Esophagus mucosa (tissue), 1 donor: ENCODE results near the gene ARHGEF26. TPM values are rescaled to one million over a fixed set of nuclear protein-coding genes. Genes with fewer than 3 reads are reported as not detected.
A peak's percentile ranks its signal among the peaks of the same experiment; 100 is the strongest.

Source experiments
- ATAC-seq: fragments of 200-7000 bp; cut with Tn5 transposase; one replicate; pipeline ENCODE4 v1.9.1; 2020
- total RNA-seq: library from RNA; stranded (reverse); gene quantifications from one replicate; pipeline ENCODE4 v1.2.4, GENCODE V29; 2023
- donor health status: DM: yes; HTN: yes; CAD: no.

Gene ARHGEF26
- total RNA-seq, 1 donor from 2014 or later: 4.7 TPM

DNA sequence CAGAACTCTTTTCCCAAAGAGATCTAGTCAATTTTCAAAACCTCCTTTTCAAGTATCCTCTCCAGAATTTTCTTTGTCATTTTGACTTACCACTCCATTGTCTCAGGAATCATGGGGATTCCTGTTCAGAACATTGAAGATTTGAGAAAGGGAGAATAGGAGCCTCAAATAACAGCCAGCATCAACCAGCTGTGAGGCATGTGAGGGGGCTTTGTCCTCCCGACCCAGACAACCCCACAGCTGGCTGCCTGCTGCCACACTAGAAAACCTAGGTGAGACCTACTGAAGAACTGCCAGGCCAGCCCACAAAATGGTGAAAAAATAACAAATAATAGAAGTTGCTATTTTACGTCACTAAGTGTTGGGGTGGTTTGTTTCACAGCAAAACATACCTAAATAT is 5.9 kb upstream of the ARHGEF26 start:
- no peak for ATAC-seq

DNA sequence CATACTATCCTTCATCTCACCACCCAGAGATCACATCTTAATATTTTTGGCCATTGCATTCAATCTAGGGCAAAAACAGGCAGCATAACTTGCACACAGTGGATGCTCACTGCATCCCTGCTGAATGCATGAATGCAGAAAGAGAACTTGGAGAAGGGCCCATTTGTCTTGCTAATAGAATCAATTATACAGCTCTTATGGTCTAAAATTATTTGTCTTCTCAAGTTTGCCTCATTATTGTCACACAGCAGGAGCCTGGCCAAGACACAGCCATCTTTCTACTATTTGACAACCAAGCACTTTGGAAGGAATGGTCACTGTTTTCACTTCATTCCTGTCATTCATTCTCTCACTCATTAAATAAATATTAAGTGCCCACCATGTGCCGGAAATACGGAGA is 1.2 kb upstream of the ARHGEF26 start:
- ATAC-seq: no peak

DNA sequence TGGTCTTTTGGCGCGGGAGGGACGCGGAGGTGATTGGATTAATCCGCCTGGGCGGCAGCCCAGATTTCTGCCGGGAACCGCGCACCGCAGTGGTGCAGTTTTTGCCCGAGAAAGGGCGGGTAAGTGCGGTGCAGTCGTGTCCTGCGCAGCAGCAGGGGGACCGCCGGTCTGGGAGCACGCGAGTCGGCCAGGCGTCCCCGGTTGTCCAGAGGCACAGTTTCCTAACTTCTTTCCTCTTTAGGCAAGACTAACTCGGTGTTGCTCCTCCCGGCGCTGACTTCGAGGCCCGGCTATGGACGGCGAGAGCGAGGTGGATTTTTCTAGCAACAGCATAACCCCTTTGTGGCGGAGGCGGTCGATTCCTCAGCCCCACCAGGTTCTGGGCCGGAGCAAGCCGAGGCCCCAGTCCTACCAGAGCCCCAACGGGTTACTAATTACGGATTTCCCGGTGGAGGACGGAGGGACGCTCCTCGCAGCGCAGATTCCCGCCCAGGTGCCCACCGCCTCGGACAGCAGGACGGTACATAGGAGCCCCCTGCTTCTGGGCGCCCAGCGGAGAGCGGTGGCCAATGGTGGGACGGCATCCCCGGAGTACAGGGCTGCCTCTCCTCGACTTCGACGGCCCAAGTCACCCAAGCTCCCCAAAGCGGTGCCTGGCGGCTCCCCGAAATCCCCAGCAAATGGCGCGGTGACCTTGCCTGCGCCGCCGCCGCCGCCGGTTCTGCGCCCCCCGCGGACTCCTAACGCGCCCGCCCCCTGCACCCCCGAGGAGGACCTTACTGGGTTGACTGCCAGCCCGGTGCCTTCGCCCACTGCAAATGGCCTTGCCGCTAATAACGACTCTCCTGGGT is 736 bp downstream of the ARHGEF26 start:
- ATAC-seq: peak; percentile 61

DNA sequence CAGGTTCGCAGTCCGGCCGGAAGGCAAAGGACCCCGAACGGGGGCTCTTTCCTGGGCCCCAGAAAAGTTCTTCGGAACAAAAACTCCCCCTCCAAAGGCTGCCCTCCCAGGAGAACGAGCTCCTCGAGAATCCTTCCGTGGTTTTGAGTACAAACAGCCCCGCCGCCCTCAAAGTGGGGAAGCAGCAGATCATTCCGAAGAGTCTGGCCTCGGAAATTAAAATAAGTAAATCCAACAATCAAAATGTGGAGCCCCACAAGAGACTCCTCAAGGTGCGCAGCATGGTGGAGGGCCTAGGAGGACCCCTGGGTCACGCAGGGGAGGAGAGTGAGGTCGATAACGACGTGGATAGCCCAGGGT is 1.3 kb downstream of the ARHGEF26 start:
- no peak for ATAC-seq

DNA sequence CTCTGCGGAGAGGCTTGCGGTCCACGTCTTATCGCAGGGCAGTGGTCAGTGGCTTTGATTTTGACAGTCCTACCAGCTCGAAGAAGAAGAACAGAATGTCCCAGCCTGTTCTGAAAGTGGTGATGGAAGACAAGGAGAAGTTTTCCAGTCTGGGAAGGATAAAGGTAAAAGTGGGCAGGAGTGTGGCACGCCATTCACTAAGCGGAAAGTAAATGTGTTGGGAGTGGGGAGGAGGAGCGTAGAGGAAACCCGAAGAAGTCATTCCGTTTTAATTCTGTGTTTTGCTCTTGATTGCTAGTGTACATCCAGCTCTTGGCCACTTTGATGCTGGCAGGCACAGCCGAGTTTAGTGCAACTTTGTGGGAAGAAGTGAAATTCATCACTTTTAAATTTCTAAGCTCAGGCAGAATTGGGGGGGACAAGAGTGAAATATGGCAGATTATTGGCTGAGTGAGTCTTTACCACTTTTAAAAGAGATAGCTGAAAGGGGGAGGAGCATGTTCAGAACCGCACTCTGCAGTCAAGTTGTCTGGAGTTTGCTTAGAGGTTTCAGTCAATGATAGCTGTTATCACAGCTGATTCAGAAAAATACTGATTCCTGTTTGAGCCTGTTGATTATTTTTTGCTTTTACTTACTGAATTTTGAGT is 1.8 kb downstream of the ARHGEF26 start:
- no peak for ATAC-seq

DNA sequence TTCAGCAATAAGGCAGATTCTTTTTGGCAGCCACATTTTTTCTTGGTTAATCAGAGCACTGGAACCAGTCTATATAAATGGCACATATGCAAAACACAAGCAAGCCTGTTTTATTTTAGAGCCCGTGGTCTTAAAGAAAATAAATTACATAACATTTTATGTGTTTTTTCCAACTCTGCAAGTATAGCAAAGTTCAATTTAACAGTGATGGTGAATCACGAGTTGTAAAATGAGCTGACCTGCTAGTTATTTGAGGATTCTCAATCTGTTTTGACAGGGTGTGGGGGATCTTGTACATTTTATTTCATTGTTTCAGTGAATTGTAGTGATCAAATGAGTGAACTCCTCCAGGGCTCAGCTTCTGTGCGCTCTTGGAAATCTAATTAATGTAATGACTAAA is 2.7 kb downstream of the ARHGEF26 start:
- no peak for ATAC-seq

DNA sequence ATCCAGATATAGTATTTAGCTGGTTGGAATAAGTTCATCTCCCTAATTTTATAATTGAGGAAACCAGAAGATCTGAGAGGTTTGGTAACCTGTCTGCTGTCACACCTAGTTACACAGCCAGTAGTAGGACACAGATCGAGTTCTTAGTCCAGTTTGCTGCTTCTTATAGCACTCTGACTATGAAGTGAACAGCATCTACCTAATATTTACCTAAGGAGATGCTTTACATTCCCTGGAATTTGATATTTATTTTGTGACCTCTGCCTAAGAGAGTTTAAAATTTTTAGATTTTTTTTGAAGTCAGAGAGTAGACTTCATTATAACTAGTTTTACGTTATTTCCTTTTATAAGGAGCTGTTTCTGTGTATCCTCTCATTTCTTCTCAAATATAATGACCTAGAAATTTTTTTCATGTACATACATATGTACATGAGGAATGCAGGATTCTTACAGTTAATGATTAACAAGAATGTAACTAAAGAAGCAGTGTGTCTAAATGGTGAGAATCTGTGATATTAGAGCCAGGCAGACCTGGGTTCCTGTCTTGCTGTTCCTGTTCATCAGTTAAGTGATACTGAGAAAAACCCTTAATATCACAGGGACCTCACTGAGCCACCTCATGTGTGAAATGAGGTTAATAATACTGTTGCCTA is 4.3 kb downstream of the ARHGEF26 start:
- no peak for ATAC-seq

DNA sequence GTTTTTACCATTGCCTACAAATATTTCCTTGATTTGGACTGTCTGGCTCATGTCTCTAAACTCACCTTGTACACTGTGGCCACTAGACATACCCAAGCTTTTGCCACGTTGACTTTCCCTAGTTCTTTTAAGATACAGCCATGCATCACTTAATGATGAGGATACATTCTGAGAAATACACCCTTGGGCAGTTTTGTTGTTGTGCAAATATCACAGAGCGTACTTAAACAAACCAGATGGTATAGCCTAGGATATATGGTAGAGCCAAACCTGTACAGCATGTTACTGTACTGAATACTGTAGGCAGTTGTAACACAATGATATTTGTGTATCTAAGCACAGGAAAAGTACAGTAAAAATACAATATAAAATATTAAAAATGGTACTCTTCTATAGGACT is 5.5 kb downstream of the ARHGEF26 start:
- no peak for ATAC-seq

DNA sequence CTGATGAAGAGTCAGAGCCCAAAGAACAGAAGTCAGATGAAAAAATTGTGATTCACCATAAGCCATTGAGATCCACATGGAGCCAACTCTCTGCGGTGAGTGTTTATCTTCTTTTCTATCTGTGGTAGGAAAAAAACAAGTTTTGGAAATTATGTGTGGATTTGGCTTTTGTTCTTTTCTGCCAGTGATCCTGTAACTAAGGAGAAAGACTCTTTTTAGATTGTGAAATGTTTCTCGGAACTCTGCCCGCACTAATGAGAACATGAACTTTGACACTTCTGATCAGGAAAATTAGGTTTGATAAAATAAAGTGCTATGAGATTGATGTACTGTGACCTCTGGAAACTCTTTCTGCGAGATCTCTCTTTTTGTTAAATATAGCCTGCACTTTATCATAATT is 8.4 kb downstream of the ARHGEF26 start:
- no peak for ATAC-seq

DNA sequence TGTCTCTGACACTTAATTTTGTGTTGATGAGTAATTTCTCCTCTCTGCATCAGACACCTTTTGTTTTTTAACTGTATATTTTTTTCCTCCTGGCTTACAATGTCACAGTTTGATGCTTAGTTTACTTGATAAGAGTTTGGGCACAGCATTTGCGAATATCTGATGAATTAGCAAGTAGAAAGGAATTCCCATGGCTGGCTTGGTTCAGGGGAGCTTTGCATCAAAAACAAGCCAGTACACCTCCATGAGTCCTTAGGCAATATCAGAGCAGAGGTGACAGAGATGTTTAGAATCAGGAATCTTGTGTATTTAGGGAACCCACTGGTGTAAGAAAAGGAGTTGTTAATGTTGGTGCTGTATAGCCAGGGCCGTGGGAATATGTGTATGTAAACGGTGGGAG is 9.3 kb downstream of the ARHGEF26 start:
- no peak for ATAC-seq

DNA sequence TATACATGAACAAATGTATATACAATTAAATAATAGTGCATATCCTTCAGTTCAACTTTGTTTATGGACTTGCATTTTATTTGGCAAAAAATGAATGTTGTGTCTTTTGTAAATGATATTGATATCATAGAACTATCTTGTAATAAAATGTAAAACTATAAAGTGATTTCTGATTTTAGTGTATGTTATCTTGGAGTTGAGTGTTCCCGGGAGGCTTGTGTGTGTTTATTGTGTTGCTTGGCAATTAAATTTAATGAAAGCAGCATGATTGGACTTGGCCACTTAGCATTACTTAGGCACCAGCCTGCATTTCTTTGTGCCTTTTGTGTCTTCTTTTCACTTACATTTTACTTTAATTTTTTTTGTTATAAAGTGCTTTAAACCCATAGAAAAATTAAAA is 10.6 kb downstream of the ARHGEF26 start:
- ATAC-seq: no peak

DNA sequence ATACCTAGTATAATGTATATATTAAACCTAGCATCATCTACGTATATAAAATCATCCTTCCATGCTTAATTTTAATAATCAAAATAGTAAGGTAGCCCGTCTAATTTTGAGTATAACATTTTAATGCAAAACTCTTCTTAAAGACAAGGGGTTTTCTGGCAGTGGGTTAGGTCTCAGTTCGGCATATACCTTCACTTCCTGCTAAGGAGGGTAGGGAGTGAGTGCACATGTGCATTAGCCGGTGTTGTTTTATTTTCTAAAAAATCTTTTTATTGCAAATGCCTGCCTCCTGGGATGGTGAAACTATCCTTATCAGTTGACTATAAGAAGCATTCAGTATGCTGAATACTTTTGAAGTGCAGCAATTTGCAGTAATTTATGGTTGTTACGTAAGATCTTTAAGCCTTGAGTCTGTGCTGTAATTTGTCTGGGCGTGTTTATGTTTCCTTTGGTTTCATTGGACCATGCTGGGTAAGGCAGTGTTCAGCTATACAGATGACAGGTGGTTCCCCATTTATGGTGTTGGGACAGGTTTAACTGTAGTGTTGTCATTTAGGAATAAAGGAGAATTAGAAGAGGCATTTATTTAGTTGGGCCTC is 11.7 kb downstream of the ARHGEF26 start:
- peak; percentile 100 for ATAC-seq

DNA sequence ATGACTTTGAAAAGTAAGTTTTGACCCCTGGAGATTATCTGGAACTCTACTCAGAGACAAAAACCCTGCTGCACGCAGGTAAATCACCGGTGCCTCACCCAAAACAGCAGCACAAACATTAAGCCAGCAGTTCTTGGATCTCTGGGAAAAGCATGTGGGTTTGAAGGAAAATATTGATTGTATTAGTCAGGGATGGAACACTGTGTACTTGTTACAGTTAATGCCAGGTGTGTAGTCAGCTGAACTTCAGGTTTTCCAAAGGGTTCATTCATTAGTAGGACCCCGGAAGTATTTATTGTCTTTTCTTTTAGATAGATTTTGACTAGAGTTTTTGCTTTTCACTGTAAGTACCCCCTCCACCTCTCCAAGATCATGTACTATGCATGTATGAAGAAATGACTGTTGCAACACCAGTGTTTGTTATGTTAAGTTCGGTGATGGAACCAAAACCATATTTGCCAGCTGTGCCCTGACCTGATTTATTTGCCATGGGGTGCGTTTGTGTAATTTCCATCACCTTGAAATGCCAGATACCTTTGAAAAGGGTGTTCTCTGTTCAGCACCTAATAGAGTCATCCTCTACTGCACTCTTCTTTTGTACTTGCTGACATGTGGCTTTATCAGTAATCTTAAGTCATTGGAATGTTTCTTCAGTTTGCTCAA is 14.5 kb downstream of the ARHGEF26 start:
- no peak for ATAC-seq

DNA sequence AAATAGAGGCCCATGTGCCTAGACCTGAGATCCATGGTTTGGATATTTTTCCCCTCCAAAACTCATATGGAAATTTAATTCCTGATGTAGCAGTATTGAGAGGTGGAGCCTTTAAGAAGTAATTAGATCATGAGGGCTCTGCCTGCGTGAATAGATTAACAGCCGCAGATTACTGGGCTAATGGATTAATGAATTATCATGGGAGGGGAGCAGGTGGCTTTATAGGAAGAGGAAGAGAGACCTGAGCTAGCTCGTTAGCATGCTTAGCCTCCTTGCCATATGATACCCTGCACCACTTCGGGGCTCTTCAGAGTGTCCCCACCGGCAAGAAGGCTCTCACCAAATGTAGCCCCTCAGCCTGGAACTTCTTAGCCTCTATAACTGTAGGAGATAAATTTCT is 15.8 kb downstream of the ARHGEF26 start:
- ATAC-seq: no peak

DNA sequence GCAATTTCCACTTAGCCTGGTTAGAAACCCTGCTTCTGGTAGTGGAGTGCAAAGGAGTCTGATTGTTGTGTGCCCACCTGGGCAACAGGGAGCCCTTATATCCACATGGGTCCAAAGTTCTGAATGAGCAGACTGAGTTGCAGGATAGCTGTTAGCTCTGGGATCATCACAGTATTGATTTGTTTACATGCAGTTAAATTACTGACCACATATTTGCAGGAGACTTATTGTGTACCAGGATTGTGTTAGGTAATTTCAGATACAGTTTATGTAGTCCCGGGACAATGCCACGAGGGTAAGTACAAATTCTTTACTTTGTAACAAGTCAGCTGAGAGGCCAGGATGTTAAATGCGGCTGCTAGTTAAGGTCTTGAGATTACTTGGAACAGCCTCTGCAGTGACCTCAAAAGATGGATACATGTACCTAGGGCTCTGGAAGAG is 18.8 kb downstream of the ARHGEF26 start:
- no peak for ATAC-seq

DNA sequence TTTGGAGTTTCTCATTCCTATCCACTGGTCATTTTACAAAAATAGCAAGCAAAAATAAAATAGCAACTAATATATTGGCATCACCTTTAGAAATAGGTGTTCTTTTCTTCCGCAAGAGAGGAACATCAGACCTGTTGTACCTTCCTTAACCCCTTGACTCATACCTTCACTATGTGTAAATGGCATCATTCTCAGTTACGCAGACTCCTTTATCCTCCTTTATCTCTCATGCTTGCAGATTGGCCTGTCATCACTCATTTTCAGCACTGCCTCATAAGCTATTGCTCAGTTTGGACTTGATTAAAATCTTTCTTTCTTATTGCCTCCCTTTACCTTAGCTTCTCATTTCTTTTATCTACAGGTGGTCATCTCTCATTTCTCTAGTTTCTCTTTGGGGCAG is 21.4 kb downstream of the ARHGEF26 start:
- peak; percentile 72 for ATAC-seq

DNA sequence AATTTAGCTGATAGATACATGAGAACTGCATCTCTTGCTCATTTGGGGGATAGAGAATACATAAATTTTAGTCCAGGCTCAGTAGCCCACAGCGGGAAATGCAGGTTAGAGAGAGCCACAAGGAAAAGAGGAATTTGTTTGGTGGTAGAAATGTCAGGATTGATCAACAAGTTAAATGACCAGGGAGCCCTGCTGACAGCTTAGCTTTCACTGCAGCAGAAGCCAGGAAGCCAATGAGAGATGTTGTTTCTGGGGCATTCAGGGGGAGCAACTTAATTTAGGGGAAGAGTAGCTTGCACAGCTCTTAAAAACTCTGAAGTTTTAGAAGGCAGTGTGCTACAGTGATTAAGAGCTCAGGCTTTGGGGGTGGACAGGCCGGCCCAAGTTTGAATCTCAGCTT is 22.7 kb downstream of the ARHGEF26 start:
- no peak for ATAC-seq

DNA sequence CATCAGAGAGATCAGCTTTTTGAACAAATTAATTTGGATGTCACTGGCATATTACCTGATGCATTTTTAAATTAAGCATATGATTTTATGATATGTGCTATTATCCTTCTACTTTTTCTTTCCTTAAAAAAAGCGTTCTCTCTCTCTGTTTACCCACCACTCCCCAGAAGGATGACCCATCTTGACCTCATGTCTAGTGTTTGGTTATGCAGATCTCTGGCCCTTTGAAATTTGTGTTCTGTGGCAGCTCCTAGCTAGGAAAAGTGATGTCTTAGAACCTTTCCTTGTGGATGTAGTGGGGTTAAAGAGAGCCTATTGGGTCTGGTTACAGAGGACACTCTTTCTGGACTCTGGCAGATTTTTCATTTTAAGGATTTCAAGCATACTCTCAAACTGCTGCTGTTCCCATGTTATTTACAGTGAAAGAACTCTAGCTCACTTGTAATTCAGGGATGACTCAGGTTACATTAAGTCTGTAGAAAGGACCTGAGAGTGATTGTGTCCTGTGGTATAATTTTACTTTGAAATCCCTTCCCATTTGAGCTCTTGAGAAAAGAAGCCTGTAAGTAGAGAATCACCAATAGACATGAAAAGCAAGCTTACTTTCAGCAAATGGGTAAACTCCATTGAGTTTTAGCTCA is 23.8 kb downstream of the ARHGEF26 start:
- no peak for ATAC-seq

DNA sequence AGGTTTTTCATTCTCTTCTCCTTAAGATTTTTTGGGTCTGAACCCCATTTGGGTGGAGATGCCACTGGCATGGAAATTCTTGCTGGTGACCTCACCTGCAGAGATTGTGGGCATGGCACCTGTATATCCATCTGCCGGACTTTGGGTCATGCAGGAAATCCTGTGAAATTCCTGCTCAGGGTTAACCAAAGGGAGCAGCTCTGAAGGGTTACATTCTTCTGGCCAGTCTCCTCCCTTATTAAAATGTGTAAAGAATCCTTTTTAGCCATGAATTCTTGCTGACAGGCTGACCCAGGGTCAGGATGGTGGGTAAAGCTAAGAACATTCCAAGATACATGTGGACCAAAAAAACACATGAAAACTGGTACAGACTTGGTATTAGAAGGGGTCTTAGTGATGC is 27.4 kb downstream of the ARHGEF26 start:
- no peak for ATAC-seq

DNA sequence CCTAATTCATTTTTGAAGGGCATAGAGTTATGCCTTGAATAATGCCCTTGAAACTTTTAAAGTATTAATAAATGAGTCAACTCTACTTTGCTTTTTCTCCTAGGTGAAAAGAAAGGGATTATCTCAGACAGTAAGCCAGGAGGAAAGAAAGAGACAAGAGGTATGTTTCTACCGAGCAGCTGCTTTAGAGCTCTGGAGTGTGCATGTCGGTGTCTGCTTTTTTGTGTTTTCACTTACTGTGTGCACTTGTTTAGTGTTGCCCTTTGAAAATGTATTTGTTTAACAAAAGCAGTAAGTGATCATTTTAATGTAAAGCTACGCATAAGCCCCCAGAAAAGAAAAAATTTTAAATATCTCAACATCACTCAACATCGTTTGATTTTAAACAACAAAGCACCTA is 28.1 kb downstream of the ARHGEF26 start:
- ATAC-seq: no peak

DNA sequence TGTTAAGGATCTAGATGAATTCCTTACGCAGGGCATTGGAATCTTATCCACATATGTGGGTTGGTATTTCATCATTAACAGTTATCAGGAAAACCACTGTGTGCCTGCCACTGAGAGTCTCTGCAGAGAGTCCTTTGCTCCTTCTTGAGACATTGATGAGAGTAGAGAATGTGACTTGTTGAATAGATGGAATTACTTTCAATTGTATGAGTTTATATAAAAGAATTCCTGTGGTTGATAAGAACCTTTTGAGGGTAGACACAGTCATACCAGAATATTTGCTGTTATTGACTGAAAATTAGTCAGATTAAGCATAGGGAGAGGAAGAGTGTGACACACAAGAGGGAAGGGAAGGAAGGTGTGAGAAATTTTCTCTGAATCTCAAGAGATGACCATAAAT is 30.8 kb downstream of the ARHGEF26 start:
- no peak for ATAC-seq

DNA sequence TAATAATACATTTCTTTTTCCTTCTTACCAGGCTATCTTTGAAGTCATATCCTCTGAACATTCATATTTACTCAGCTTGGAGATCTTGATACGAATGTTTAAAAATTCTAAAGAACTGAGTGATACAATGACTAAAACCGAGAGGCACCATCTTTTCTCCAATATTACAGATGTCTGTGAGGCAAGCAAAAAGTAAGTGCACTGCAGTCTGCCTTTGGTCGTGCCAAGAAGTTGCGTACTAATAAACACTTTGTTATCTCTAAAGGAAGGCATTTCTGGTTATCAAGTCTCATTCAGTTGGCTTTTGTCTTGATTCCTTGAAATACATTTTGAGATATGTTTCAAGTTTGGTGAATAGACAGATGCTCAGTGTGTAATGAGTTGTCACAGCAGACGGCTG is 31.6 kb downstream of the ARHGEF26 start:
- no peak for ATAC-seq
